GM12878 (cell line): ENCODE results near the gene LAMB1. TPM values are rescaled to one million over a fixed set of nuclear protein-coding genes. Genes with fewer than 3 reads are reported as not detected.

Experiments
- ATAC-seq: fragments of 200-7000 bp; cut with Tn5 transposase; 3 replicates; pipeline ENCODE4 v1.9.1; 2020; ENCODE audit warnings: mild to moderate bottlenecking, moderate library complexity
- BruUV-seq: library from RNA; stranded (reverse); fragments of 400-500 nt; replicated peaks from 2 replicates; lab custom pipeline; 2021; lab: Mats Ljungman, UMichigan
- CTCF ChIA-PET: fragments of 300-600 bp; sonication (Branson Sonifier 250); formaldehyde crosslinking; extraction: SDS; loops from one replicate; lab custom pipeline; 2021; ENCODE audit warnings: inconsistent platforms; lab: Yijun Ruan, JAX
- POLR2A ChIA-PET: fragments of 350-600 bp; formaldehyde crosslinking; extraction: SDS; loops from one replicate; lab custom pipeline; 2021; ENCODE audit warnings: inconsistent platforms; lab: Charles Lee
- RAD21 ChIA-PET: fragments of 300-600 bp; sonication (Branson Sonifier 250); formaldehyde crosslinking; loops from one replicate; lab custom pipeline; 2023; ENCODE audit warnings: antibody characterized with exemption; ENCODE audit not compliant: unreplicated experiment; lab: Charles Lee
- SMC1A ChIA-PET: fragments of 300-600 bp; sonication (Branson Sonifier 250); formaldehyde crosslinking; loops from one replicate; lab custom pipeline; 2023; ENCODE audit not compliant: unreplicated experiment, uncharacterized antibody; lab: Charles Lee
- DNase-seq: peaks from one replicate; pipeline ENCODE4 v3.0.0-alpha.2; 2011; ENCODE audit warnings: low read depth, low spot score
- FAIRE-seq: peaks from 3 replicates; lab custom pipeline; 2011; peaks lifted over from hg19 to GRCh38; lab: Jason Lieb, UNC
- H2AFZ ChIP-seq: 2 replicates; pipeline ENCODE4 v1.6.0; 2011; ENCODE audit warnings: low read depth, low read length, control low read depth; ENCODE audit not compliant: control insufficient read depth
- H3K27ac ChIP-seq: 2 replicates; pipeline ENCODE4 v1.5.1; 2011; ENCODE audit warnings: control low read depth; ENCODE audit not compliant: control insufficient read depth, insufficient read depth
- H3K27me3 ChIP-seq, 2 experiments: replicated peaks in 1 of 2; 2 replicates each; pipeline versions ENCODE4 v1.6.0 to v1.6.1; 2011; ENCODE audit warnings: low read length in 1 of 2; ENCODE audit not compliant: control insufficient read depth in 2 of 2, insufficient read depth in 2 of 2
- H3K36me3 ChIP-seq, 2 experiments: 2 replicates each; pipeline ENCODE4 v1.5.1; 2011; ENCODE audit warnings: low read length in 1 of 2; ENCODE audit not compliant: control insufficient read depth in 2 of 2, insufficient read depth in 2 of 2
- H3K4me1 ChIP-seq: 2 replicates; pipeline ENCODE4 v1.6.1; 2011; ENCODE audit warnings: mild to moderate bottlenecking, low read length, moderate library complexity, mixed read lengths; ENCODE audit not compliant: control insufficient read depth, insufficient read depth
- H3K4me2 ChIP-seq: 2 replicates; pipeline ENCODE4 v1.6.0; 2011; ENCODE audit warnings: control low read depth; ENCODE audit not compliant: control insufficient read depth, insufficient read depth
- H3K4me3 ChIP-seq: fragments of 200-600 bp; sonication (generic); 2 replicates; pipeline ENCODE4 v1.5.1; 2016
- H3K79me2 ChIP-seq: 2 replicates; pipeline ENCODE4 v1.6.0; 2011; ENCODE audit warnings: low read length; ENCODE audit not compliant: control insufficient read depth, insufficient read depth
- H3K9ac ChIP-seq: 2 replicates; pipeline ENCODE4 v1.8.0; 2011; ENCODE audit warnings: low read length, control low read depth, mixed read lengths; ENCODE audit not compliant: control insufficient read depth, insufficient read depth
- H3K9me3 ChIP-seq: replicated peaks from 3 replicates; pipeline ENCODE4 v1.5.1; 2011; ENCODE audit warnings: mild to moderate bottlenecking, low read length; ENCODE audit not compliant: control insufficient read depth, insufficient read depth
- H4K20me1 ChIP-seq: 2 replicates; pipeline ENCODE4 v1.6.0; 2011; ENCODE audit not compliant: control insufficient read depth, insufficient read depth
- BCLAF1 ChIP-seq: fragments of 450-650 bp; IDR thresholded peaks from 2 replicates; pipeline ENCODE4 v1.6.1; 2017; ENCODE audit warnings: antibody characterized with exemption, mild to moderate bottlenecking, moderate library complexity
- CHD2 ChIP-seq: IDR thresholded peaks from 2 replicates; pipeline ENCODE4 v1.6.1; 2011; ENCODE audit warnings: low read depth, low read length, improper control_type of control experiment, borderline replicate concordance
- CREB1 ChIP-seq: IDR thresholded peaks from 2 replicates; pipeline ENCODE4 v1.6.1; 2012; ENCODE audit warnings: low read depth, mild to moderate bottlenecking, inconsistent platforms
- EGR1 ChIP-seq, 2 experiments: IDR thresholded peaks; 1 replicate in 1 of 2; 2 replicates in 1 of 2; pipeline ENCODE4 v1.6.1; 2011 to 2012; ENCODE audit warnings: low read depth in 2 of 2, low read length in 2 of 2, borderline replicate concordance in 1 of 2, mild to moderate bottlenecking in 1 of 2, moderate library complexity in 1 of 2
- GABPA ChIP-seq: IDR thresholded peaks from 2 replicates; pipeline ENCODE4 v1.6.1; 2014; ENCODE audit warnings: antibody characterized with exemption, low read depth, mild to moderate bottlenecking, inconsistent platforms
- HCFC1 ChIP-seq: fragments of 150-350 bp; IDR thresholded peaks from 2 replicates; pipeline ENCODE4 v1.6.1; 2014; ENCODE audit warnings: low read length
- IKZF1 ChIP-seq: fragments of 450-650 bp; conservative IDR thresholded peaks from 2 replicates; pipeline ENCODE4 v1.6.1; 2017; ENCODE audit warnings: antibody characterized with exemption, mild to moderate bottlenecking
- MEF2A ChIP-seq: IDR thresholded peaks from 2 replicates; pipeline ENCODE4 v1.6.1; 2011; ENCODE audit warnings: low read depth, mild to moderate bottlenecking, low read length, moderate library complexity; ENCODE audit not compliant: insufficient read depth
- MYB ChIP-seq: fragments of 150-350 bp; IDR thresholded peaks from 2 replicates; pipeline ENCODE4 v1.6.1; 2014; ENCODE audit warnings: mild to moderate bottlenecking, low read depth, low read length, borderline replicate concordance
- NRF1 ChIP-seq: conservative IDR thresholded peaks from 2 replicates; pipeline ENCODE4 v1.6.1; 2011; ENCODE audit warnings: mild to moderate bottlenecking, low read depth, low read length, improper control_type of control experiment
- RAD21 ChIP-seq: IDR thresholded peaks from 2 replicates; pipeline ENCODE4 v1.6.1; 2011; ENCODE audit warnings: mild to moderate bottlenecking, low read depth, low read length, moderate library complexity; ENCODE audit not compliant: insufficient read depth
- SPI1 ChIP-seq: IDR thresholded peaks from 2 replicates; pipeline ENCODE4 v1.6.1; 2011; ENCODE audit warnings: low read depth, mild to moderate bottlenecking, low read length, moderate library complexity, borderline replicate concordance; ENCODE audit not compliant: insufficient read depth
- TBL1XR1 ChIP-seq: IDR thresholded peaks from 2 replicates; pipeline ENCODE4 v1.6.1; 2012; ENCODE audit warnings: low read depth, low read length, improper control_type of control experiment
- TCF12 ChIP-seq: IDR thresholded peaks from 2 replicates; pipeline ENCODE4 v1.6.1; 2011; ENCODE audit warnings: low read depth, mild to moderate bottlenecking, low read length
- YY1 ChIP-seq: IDR thresholded peaks from 2 replicates; pipeline ENCODE4 v1.6.1; 2011; ENCODE audit warnings: low read depth, mild to moderate bottlenecking, low read length
- ZBTB33 ChIP-seq: fragments of 450-650 bp; IDR thresholded peaks from 2 replicates; pipeline ENCODE4 v1.6.1; 2017; ENCODE audit warnings: mild to moderate bottlenecking
- ZNF687 ChIP-seq: fragments of 450-650 bp; IDR thresholded peaks from 2 replicates; pipeline ENCODE4 v1.6.1; 2017; ENCODE audit warnings: mild to moderate bottlenecking, moderate library complexity
- WGBS: methylation state at CpG from one replicate; pipeline ENCODE4 v1.1.6; 2016; ENCODE audit warnings: low lambda C conversion rate; ENCODE audit not compliant: insufficient replicate concordance, insufficient coverage; ENCODE audit errors: missing lambda C conversion rate; 5-methylcytosine and 5-hydroxymethylcytosine counted together
- in situ Hi-C: fragments of 300-500 bp; cut with MboI; formaldehyde crosslinking; loops from 9 replicates; pipeline ENCODE4 v1.14.3; 2018; ENCODE audit warnings: mixed read lengths
- intact Hi-C: fragments of 100-400 bp; cut with micrococcal nuclease; formaldehyde crosslinking; loops from one replicate; pipeline ENCODE4 v1.14.2; 2022; ENCODE audit not compliant: unreplicated experiment
- polyA plus RNA-seq, 11 experiments: library from polyadenylated mRNA; depleted of rRNA in 4 of 11; unstranded in 6 of 11; stranded (reverse) in 5 of 11; fragments of >200 nt; fragmentation: Nextera tagmentation in 4 of 11; fragmentation: Illumina TruSeq in 1 of 11; extraction: Ambion mirVana in 4 of 11; extraction: Trizol in 1 of 11; gene quantifications; 1 replicate in 1 of 11; 2 replicates in 10 of 11; pipeline versions ENCODE4 v1.2.1 to v1.2.3, GENCODE V29; 2011 to 2016; ENCODE audit warnings: inconsistent platforms in 2 of 11, missing spikeins in 2 of 11, low read depth in 1 of 11
- total RNA-seq, 4 experiments: library from RNA; depleted of rRNA in 3 of 4; stranded (reverse); fragments of >200 nt in 3 of 4; fragmentation: Illumina TruSeq in 1 of 4; extraction: Trizol in 1 of 4; gene quantifications; 2 replicates each; pipeline versions ENCODE4 v1.2.1 to v1.2.3, GENCODE V29; 2013 to 2021

LAMB1 gene
- total and polyA plus RNA-seq, 10 of the 15 experiments (the other 5 are each of a cell fraction or from before 2014, with no cell fraction given): 0.05 to 2.2 (median 1.2) TPM; not detected in 4

GRCh38 chr7:107926481-107926880 is 76.5 kb downstream of the LAMB1 start:
- ChIA-PET SMC1A (interaction anchor here (1.1 to 1.3 kb wide), 2 partner anchors 33 to 219 kb away, joined by 3 read pairs; no protein-coding TSS in a partner anchor), RAD21 (no interaction called here), CTCF (interaction anchor here (0.7 kb wide), 1 partner anchor 91 kb away, joined by 3 read pairs; no protein-coding TSS in a partner anchor), POLR2A (no interaction called here)
- ATAC-seq (no peak), FAIRE-seq (no peak), DNase-seq (no peak)
- no peak overlapping the region for H2AFZ ChIP-seq
- peaks cover 13% of the 10 kb centered on the region for H3K4me1 ChIP-seq
- in situ Hi-C loops (no loop called here), intact Hi-C loops (no loop called here)
- no peak overlapping the region for H3K4me3 ChIP-seq
- H3K9ac ChIP-seq: no peak overlapping the region
- no TSS peak for BruUV-seq
- H3K27ac ChIP-seq: no peak overlapping the region
- 100% methylated on average over 1 of the region's 1 CpG for WGBS
- H3K36me3 ChIP-seq: peaks cover 0 to 15% of the 10 kb centered on the region in 2 experiments; a peak in 2 of 4 replicates
- TF ChIP-seq GABPA (no peak), MEF2A (no peak), SPI1 (no peak), CREB1 (no peak), TCF12 (no peak), MYB (no peak), HCFC1 (no peak), TBL1XR1 (no peak), BCLAF1 (no peak), ZNF687 (no peak), NRF1 (no peak), RAD21 (no peak), ZBTB33 (no peak), CHD2 (no peak), YY1 (no peak), EGR1 (IDR thresholded peaks at IDR 0.05; ENCODE audit: borderline replicate concordance in 1 of 2, low read depth in 2 of 2, low read length in 2 of 2) (no peak), IKZF1 (no peak)
- H3K79me2 ChIP-seq: no peaks in the 10 kb centered on the region
- H4K20me1 ChIP-seq: no peaks in the 10 kb centered on the region
- H3K9me3 ChIP-seq: no peaks in the 10 kb centered on the region; the same call in 2 of the 3 replicates
- no peak overlapping the region for H3K4me2 ChIP-seq
- H3K27me3 ChIP-seq: no peaks in the 10 kb centered on the region
